K562 (cell line): ENCODE data around the gene DEK.
"Not testable (repeated sequence)": the region's sequence is repeated elsewhere in the genome, so short reads cannot be mapped to it uniquely, and the experiment has no call there.

Experiments used
- CBFA2T3 ChIP-seq: fragments of 450-650 bp; IDR thresholded peaks from 2 replicates; pipeline ENCODE4 v1.6.1; 2017
- KAT2B ChIP-seq: IDR thresholded peaks from one replicate; pipeline ENCODE4 v1.6.1; 2012; ENCODE audit warnings: low read depth, mild to moderate bottlenecking, control low read depth, inconsistent platforms, low read length, moderate library complexity
- MTA1 ChIP-seq: fragments of 450-650 bp; IDR thresholded peaks from 2 replicates; pipeline ENCODE4 v1.6.1; 2017; ENCODE audit warnings: borderline replicate concordance
- POLR2A ChIP-seq: fragments of 450-650 bp; conservative IDR thresholded peaks from 2 replicates; pipeline ENCODE4 v1.6.1; 2016
- TAF1 ChIP-seq: IDR thresholded peaks from 2 replicates; pipeline ENCODE4 v1.6.1; 2011; ENCODE audit warnings: mild to moderate bottlenecking, low read length, moderate library complexity; ENCODE audit not compliant: insufficient read depth, control insufficient read depth, severe bottlenecking; ENCODE audit errors: extremely low read depth
- TCF7 ChIP-seq: sonication (generic); IDR thresholded peaks from 2 replicates; pipeline ENCODE4 v1.6.1; 2016; ENCODE audit warnings: antibody characterized with exemption, borderline replicate concordance
- TRIM28 ChIP-seq: fragments of 450-650 bp; IDR thresholded peaks from 2 replicates; pipeline ENCODE4 v1.6.1; 2017
- ZKSCAN1 ChIP-seq: fragments of 150-350 bp; IDR thresholded peaks from 2 replicates; pipeline ENCODE4 v1.6.1; 2016; ENCODE audit warnings: low read depth, low read length
- ZNF431 ChIP-seq: sonication (generic); formaldehyde crosslinking; IDR thresholded peaks from 2 replicates; pipeline ENCODE4 v1.8.0; 2022; ENCODE audit warnings: mild to moderate bottlenecking, missing genetic modification reagents
- TF ChIP-seq, protein P1 (sequence below), 2 experiments: fragments of 450-650 bp in 1 of 2; sonication (generic) in 1 of 2; formaldehyde crosslinking in 1 of 2; IDR thresholded peaks in 1 of 2; conservative IDR thresholded peaks in 1 of 2; 2 replicates each; pipeline versions ENCODE4 v1.6.1 to v1.8.1; 2016 to 2023; ENCODE audit warnings: mild to moderate bottlenecking in 2 of 2, moderate library complexity in 2 of 2, inconsistent platforms in 1 of 2, missing genetic modification reagents in 1 of 2
- TF ChIP-seq, protein P2 (sequence below), 3 experiments: IDR thresholded peaks in 2 of 3; conservative IDR thresholded peaks in 1 of 3; 2 replicates each; pipeline ENCODE4 v1.5.1; 2011 to 2012; ENCODE audit warnings: low read length in 3 of 3, mild to moderate bottlenecking in 3 of 3, control low read depth in 2 of 3, improper control_type of control experiment in 1 of 3, inconsistent platforms in 1 of 3, low read depth in 1 of 3, mixed read lengths in 1 of 3, moderate library complexity in 1 of 3; ENCODE audit not compliant: insufficient read depth in 2 of 3
- TF ChIP-seq, protein P3 (sequence below), 2 experiments: IDR thresholded peaks; 2 replicates each; pipeline ENCODE4 v1.6.1; 2012; ENCODE audit warnings: improper control_type of control experiment in 2 of 2, low read depth in 2 of 2, low read length in 2 of 2, borderline replicate concordance in 1 of 2

DNA sequence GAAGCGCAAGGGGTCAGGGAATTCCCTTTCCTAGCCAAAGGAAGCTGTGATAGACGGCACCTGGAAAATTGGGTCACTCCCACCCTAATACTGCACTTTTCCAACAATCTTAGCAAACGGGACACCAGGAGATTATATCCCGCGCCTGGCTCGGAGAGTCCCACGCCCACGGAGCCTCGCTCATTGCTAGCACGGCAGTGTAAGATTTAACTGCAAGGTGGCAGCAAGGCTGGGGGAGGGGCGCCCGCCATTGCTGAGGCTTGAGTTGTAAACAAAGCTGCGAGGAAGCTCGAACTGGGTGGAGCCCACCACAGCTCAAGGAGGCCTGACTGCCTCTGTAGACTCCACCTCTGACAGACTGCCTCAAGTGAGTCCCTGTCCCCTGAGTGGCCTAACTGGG is 35.7 kb downstream of the DEK start:
- not testable (repeated sequence) for TF ChIP-seq CBFA2T3; TAF1; ZKSCAN1; POLR2A; ZNF431 (CRISPR knock-in tag); MTA1; TCF7; TRIM28; KAT2B
- TF ChIP-seq, protein P1, sequence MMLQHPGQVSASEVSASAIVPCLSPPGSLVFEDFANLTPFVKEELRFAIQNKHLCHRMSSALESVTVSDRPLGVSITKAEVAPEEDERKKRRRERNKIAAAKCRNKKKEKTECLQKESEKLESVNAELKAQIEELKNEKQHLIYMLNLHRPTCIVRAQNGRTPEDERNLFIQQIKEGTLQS (IDR thresholded peaks at IDR 0.05) = not testable (repeated sequence)
- TF ChIP-seq, protein P1 (CRISPR knock-in tag; conservative IDR thresholded peaks at IDR 0.05) = not testable (repeated sequence)
- TF ChIP-seq, protein P2, sequence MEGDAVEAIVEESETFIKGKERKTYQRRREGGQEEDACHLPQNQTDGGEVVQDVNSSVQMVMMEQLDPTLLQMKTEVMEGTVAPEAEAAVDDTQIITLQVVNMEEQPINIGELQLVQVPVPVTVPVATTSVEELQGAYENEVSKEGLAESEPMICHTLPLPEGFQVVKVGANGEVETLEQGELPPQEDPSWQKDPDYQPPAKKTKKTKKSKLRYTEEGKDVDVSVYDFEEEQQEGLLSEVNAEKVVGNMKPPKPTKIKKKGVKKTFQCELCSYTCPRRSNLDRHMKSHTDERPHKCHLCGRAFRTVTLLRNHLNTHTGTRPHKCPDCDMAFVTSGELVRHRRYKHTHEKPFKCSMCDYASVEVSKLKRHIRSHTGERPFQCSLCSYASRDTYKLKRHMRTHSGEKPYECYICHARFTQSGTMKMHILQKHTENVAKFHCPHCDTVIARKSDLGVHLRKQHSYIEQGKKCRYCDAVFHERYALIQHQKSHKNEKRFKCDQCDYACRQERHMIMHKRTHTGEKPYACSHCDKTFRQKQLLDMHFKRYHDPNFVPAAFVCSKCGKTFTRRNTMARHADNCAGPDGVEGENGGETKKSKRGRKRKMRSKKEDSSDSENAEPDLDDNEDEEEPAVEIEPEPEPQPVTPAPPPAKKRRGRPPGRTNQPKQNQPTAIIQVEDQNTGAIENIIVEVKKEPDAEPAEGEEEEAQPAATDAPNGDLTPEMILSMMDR (IDR thresholded peaks at IDR 0.05 in 2 of 3, conservative IDR thresholded peaks at IDR 0.05 in 1 of 3; ENCODE audit: insufficient read depth in 2 of 3, low read depth in 1 of 3, low read length in 3 of 3) = not testable (repeated sequence)
- TF ChIP-seq, protein P3, sequence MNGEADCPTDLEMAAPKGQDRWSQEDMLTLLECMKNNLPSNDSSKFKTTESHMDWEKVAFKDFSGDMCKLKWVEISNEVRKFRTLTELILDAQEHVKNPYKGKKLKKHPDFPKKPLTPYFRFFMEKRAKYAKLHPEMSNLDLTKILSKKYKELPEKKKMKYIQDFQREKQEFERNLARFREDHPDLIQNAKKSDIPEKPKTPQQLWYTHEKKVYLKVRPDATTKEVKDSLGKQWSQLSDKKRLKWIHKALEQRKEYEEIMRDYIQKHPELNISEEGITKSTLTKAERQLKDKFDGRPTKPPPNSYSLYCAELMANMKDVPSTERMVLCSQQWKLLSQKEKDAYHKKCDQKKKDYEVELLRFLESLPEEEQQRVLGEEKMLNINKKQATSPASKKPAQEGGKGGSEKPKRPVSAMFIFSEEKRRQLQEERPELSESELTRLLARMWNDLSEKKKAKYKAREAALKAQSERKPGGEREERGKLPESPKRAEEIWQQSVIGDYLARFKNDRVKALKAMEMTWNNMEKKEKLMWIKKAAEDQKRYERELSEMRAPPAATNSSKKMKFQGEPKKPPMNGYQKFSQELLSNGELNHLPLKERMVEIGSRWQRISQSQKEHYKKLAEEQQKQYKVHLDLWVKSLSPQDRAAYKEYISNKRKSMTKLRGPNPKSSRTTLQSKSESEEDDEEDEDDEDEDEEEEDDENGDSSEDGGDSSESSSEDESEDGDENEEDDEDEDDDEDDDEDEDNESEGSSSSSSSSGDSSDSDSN (IDR thresholded peaks at IDR 0.05; ENCODE audit: borderline replicate concordance in 1 of 2, low read depth in 2 of 2, low read length in 2 of 2) = not testable (repeated sequence)
